ENCODE measurements around the gene FANCL.

DNA sequence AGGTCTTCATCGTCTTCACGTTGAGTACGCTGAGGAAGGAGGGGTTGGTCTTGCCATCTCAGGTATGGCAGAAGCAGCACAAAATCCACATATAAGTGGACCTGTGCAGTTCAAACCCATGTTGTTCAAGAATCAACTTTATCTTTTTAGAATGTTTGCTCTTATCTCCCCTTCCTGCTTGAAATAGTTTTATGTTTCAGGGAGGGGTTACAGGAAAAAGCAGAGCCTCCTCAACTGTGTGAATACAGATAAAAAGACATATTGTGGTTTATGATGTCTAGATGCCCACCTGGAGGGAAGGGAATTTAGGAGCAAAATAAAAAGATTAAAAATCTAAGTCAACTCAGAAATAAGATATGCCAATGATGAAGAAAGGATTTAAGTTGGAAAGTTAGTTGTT, 118.6 kb downstream of the FANCL start:
- TF ChIP-seq, protein P1, sequence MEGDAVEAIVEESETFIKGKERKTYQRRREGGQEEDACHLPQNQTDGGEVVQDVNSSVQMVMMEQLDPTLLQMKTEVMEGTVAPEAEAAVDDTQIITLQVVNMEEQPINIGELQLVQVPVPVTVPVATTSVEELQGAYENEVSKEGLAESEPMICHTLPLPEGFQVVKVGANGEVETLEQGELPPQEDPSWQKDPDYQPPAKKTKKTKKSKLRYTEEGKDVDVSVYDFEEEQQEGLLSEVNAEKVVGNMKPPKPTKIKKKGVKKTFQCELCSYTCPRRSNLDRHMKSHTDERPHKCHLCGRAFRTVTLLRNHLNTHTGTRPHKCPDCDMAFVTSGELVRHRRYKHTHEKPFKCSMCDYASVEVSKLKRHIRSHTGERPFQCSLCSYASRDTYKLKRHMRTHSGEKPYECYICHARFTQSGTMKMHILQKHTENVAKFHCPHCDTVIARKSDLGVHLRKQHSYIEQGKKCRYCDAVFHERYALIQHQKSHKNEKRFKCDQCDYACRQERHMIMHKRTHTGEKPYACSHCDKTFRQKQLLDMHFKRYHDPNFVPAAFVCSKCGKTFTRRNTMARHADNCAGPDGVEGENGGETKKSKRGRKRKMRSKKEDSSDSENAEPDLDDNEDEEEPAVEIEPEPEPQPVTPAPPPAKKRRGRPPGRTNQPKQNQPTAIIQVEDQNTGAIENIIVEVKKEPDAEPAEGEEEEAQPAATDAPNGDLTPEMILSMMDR (IDR thresholded peaks at IDR 0.05): no peak
- no peak for TF ChIP-seq POLR2AphosphoS5 (IDR thresholded peaks at IDR 0.05)
